Measurements from ENCODE around the gene MAB21L1.

MAB21L1 gene

GRCh38 chr13:35469806-35470525 is 6.5 kb downstream of the MAB21L1 start:
- no peak for TF ChIP-seq SUZ12 (IDR thresholded peaks at IDR 0.05; ENCODE audit: extremely low read depth, insufficient read depth, insufficient read length)
- TF ChIP-seq ZNF274 (IDR thresholded peaks at IDR 0.05; ENCODE audit: low read depth, low read length), result no peak
- TF ChIP-seq YY1 (IDR thresholded peaks at IDR 0.05; ENCODE audit: insufficient read depth, insufficient read length), result no peak
- Histone ChIP-seq H3K36me3 (ENCODE audit: insufficient read depth, insufficient read length, low read length) (no peaks in the 10 kb centered on the region), H3K4me1 (ENCODE audit: insufficient read depth, insufficient read length) (no peaks in the 10 kb centered on the region), H3K9me3 (ENCODE audit: insufficient read depth, low read length) (no peaks in the 10 kb centered on the region), H3K4me3 (ENCODE audit: insufficient read length, low read depth) (no peak overlapping the region), H3K27me3 (ENCODE audit: insufficient read depth, insufficient read length) (peaks cover 53% of the 10 kb centered on the region), H3K9ac (ENCODE audit: insufficient read length, low read depth) (no peak overlapping the region)
- DNase-seq (ENCODE audit: low read depth, low spot score), result no peak

- Histone ChIP-seq H3K27me3 (ENCODE audit: insufficient read depth, insufficient read length) (peaks cover 35% of the 10 kb centered on the region), H3K4me1 (ENCODE audit: insufficient read depth, insufficient read length) (no peaks in the 10 kb centered on the region), H3K36me3 (ENCODE audit: insufficient read depth, insufficient read length, low read length) (no peaks in the 10 kb centered on the region), H3K9ac (ENCODE audit: insufficient read length, low read depth) (no peak overlapping the region), H3K9me3 (ENCODE audit: insufficient read depth, low read length) (no peaks in the 10 kb centered on the region), H3K4me3 (ENCODE audit: insufficient read length, low read depth) (no peak overlapping the region)
- TF ChIP-seq SUZ12 (IDR thresholded peaks at IDR 0.05; ENCODE audit: extremely low read depth, insufficient read depth, insufficient read length) (no peak), ZNF274 (IDR thresholded peaks at IDR 0.05; ENCODE audit: low read depth, low read length) (no peak), YY1 (IDR thresholded peaks at IDR 0.05; ENCODE audit: insufficient read depth, insufficient read length) (no peak)
- DNase-seq (ENCODE audit: low read depth, low spot score), result no peak
These were observed 8.3 kb downstream of the MAB21L1 start for GRCh38 chr13:35468195-35468594.

- no peaks in the 10 kb centered on the region for H3K9me3 ChIP-seq (ENCODE audit: insufficient read depth, low read length)
- H3K27me3 ChIP-seq (ENCODE audit: insufficient read depth, insufficient read length), result peaks cover 9% of the 10 kb centered on the region
- H3K36me3 ChIP-seq (ENCODE audit: insufficient read depth, insufficient read length, low read length), result no peaks in the 10 kb centered on the region
- no peak overlapping the region for H3K4me3 ChIP-seq (ENCODE audit: insufficient read length, low read depth)
- no peak overlapping the region for H3K9ac ChIP-seq (ENCODE audit: insufficient read length, low read depth)
- no peaks in the 10 kb centered on the region for H3K4me1 ChIP-seq (ENCODE audit: insufficient read depth, insufficient read length)
- TF ChIP-seq ZNF274 (IDR thresholded peaks at IDR 0.05; ENCODE audit: low read depth, low read length) (no peak), YY1 (IDR thresholded peaks at IDR 0.05; ENCODE audit: insufficient read depth, insufficient read length) (no peak), SUZ12 (IDR thresholded peaks at IDR 0.05; ENCODE audit: extremely low read depth, insufficient read depth, insufficient read length) (no peak)
- DNase-seq (ENCODE audit: low read depth, low spot score), result no peak
These were observed 11.1 kb downstream of the MAB21L1 start for GRCh38 chr13:35465371-35465770.

- H3K4me1 ChIP-seq (ENCODE audit: insufficient read depth, insufficient read length), result no peaks in the 10 kb centered on the region
- no peak overlapping the region for H3K9ac ChIP-seq (ENCODE audit: insufficient read length, low read depth)
- TF ChIP-seq ZNF274 (IDR thresholded peaks at IDR 0.05; ENCODE audit: low read depth, low read length) (no peak), YY1 (IDR thresholded peaks at IDR 0.05; ENCODE audit: insufficient read depth, insufficient read length) (no peak), SUZ12 (IDR thresholded peaks at IDR 0.05; ENCODE audit: extremely low read depth, insufficient read depth, insufficient read length) (no peak)
- H3K36me3 ChIP-seq (ENCODE audit: insufficient read depth, insufficient read length, low read length), result no peaks in the 10 kb centered on the region
- H3K9me3 ChIP-seq (ENCODE audit: insufficient read depth, low read length), result no peaks in the 10 kb centered on the region
- DNase-seq (ENCODE audit: low read depth, low spot score), result no peak
- no peak overlapping the region for H3K4me3 ChIP-seq (ENCODE audit: insufficient read length, low read depth)
- H3K27me3 ChIP-seq (ENCODE audit: insufficient read depth, insufficient read length), result no peaks in the 10 kb centered on the region
These were observed 16.4 kb downstream of the MAB21L1 start for GRCh38 chr13:35460061-35460460.

- Histone ChIP-seq H3K4me3 (ENCODE audit: insufficient read length, low read depth) (no peak overlapping the region), H3K36me3 (ENCODE audit: insufficient read depth, insufficient read length, low read length) (no peaks in the 10 kb centered on the region), H3K4me1 (ENCODE audit: insufficient read depth, insufficient read length) (no peaks in the 10 kb centered on the region), H3K27me3 (ENCODE audit: insufficient read depth, insufficient read length) (no peaks in the 10 kb centered on the region), H3K9me3 (ENCODE audit: insufficient read depth, low read length) (no peaks in the 10 kb centered on the region), H3K9ac (ENCODE audit: insufficient read length, low read depth) (no peak overlapping the region)
- TF ChIP-seq SUZ12 (IDR thresholded peaks at IDR 0.05; ENCODE audit: extremely low read depth, insufficient read depth, insufficient read length) (no peak), YY1 (IDR thresholded peaks at IDR 0.05; ENCODE audit: insufficient read depth, insufficient read length) (no peak), ZNF274 (IDR thresholded peaks at IDR 0.05; ENCODE audit: low read depth, low read length) (no peak)
- DNase-seq (ENCODE audit: low read depth, low spot score), result no peak
These were observed 19.2 kb downstream of the MAB21L1 start for GRCh38 chr13:35457258-35457657.

GRCh38 chr13:35455022-35455421 is 21.5 kb downstream of the MAB21L1 start:
- DNase-seq (ENCODE audit: low read depth, low spot score), result no peak
- no peak overlapping the region for H3K9ac ChIP-seq (ENCODE audit: insufficient read length, low read depth)
- H3K4me3 ChIP-seq (ENCODE audit: insufficient read length, low read depth), result no peak overlapping the region
- no peaks in the 10 kb centered on the region for H3K4me1 ChIP-seq (ENCODE audit: insufficient read depth, insufficient read length)
- H3K27me3 ChIP-seq (ENCODE audit: insufficient read depth, insufficient read length), result no peaks in the 10 kb centered on the region
- TF ChIP-seq SUZ12 (IDR thresholded peaks at IDR 0.05; ENCODE audit: extremely low read depth, insufficient read depth, insufficient read length), result no peak
- no peak for TF ChIP-seq ZNF274 (IDR thresholded peaks at IDR 0.05; ENCODE audit: low read depth, low read length)
- no peak for TF ChIP-seq YY1 (IDR thresholded peaks at IDR 0.05; ENCODE audit: insufficient read depth, insufficient read length)
- H3K36me3 ChIP-seq (ENCODE audit: insufficient read depth, insufficient read length, low read length), result no peaks in the 10 kb centered on the region
- no peaks in the 10 kb centered on the region for H3K9me3 ChIP-seq (ENCODE audit: insufficient read depth, low read length)

GRCh38 chr13:35449821-35450220 is 26.7 kb downstream of the MAB21L1 start:
- Histone ChIP-seq H3K9ac (ENCODE audit: insufficient read length, low read depth) (no peak overlapping the region), H3K36me3 (ENCODE audit: insufficient read depth, insufficient read length, low read length) (no peaks in the 10 kb centered on the region), H3K4me3 (ENCODE audit: insufficient read length, low read depth) (no peak overlapping the region), H3K4me1 (ENCODE audit: insufficient read depth, insufficient read length) (no peaks in the 10 kb centered on the region), H3K9me3 (ENCODE audit: insufficient read depth, low read length) (no peaks in the 10 kb centered on the region), H3K27me3 (ENCODE audit: insufficient read depth, insufficient read length) (no peaks in the 10 kb centered on the region)
- no peak for DNase-seq (ENCODE audit: low read depth, low spot score)
- TF ChIP-seq SUZ12 (IDR thresholded peaks at IDR 0.05; ENCODE audit: extremely low read depth, insufficient read depth, insufficient read length) (no peak), ZNF274 (IDR thresholded peaks at IDR 0.05; ENCODE audit: low read depth, low read length) (no peak), YY1 (IDR thresholded peaks at IDR 0.05; ENCODE audit: insufficient read depth, insufficient read length) (no peak)

Data from NT2/D1 (cell line).